ENCODE results near the gene ACSS3. TPM values are rescaled to one million over a fixed set of nuclear protein-coding genes. Genes with fewer than 3 reads are reported as not detected.

ACSS3 gene
- polyA plus RNA-seq, 1 donor, result 8.2 TPM

DNA sequence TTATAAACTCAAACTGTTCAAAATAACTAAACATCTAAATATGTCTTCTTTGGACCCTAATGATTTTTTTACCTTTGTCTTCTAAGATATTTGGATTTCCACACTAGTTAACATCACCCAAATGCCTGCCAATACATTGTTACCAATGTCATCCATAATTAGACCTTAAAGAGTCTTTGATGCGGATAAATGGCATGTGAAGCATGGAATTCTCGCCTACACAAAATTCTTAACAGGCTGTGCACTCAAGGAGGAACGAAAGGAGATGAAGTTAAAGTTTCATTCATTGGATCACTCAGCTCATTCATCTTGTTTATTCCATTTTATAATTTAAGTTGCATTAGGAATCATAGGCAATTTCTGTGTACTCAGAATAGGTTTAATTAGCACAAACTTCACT is 219.7 kb downstream of the ACSS3 start:
- DNase-seq, result no peak

GRCh38 chr12:81300454-81300853 is 222.6 kb downstream of the ACSS3 start:
- no peak for DNase-seq

DNA sequence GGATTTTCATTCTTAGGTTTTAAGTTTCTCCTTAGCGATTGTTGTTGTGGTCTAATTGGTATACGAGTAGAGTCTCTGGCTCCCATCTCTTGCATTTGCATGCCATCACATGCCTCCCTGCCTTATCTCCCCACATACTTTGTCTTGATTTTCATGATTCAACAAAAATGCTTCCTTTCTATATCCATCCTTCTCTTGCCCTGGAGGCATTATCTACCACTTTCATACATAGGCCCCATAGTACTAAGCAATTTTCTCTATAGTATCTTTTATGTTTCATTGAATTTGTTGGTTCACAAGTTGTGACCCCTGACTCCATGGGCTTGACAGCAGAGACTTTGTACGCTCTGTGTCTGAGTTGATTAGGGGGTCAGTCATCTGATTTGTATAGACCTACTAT is 226.1 kb downstream of the ACSS3 start:
- DNase-seq, result no peak

Other genes with a start within 250 kb of the ACSS3 start
- gene LIN7A, start 140.1 kb upstream of the ACSS3 start, polyA plus RNA-seq (ENCODE audit: insufficient read length), result 2.7 TPM